ENCODE data around the gene C11orf54.

Gene C11orf54

GRCh38 chr11:93761910-93762309 is 20.4 kb downstream of the C11orf54 start:
- ChIA-PET CTCF (no interaction called here), POLR2A (interaction anchor here (0.5 kb wide), 1 partner anchor 19 kb away, joined by 3 read pairs; no protein-coding TSS in a partner anchor)
- DNase-seq (ENCODE audit: low read depth, low spot score): no peak
- no peak for TF ChIP-seq CTCF (IDR thresholded peaks at IDR 0.05; ENCODE audit: insufficient read depth, low read length, missing control alignments)
- H3K4me3 ChIP-seq (ENCODE audit: low read depth, low read length): no peak overlapping the region

GRCh38 chr11:93765551-93765950 is 24.1 kb downstream of the C11orf54 start:
- ChIA-PET POLR2A (interaction anchor here (0.6 kb wide), 1 partner anchor 24 kb away, joined by 3 read pairs; the partner anchor contains the start of genes C11orf54 and TAF1D), CTCF (interaction anchor here (1.5 kb wide), 1 partner anchor 18 kb away, joined by 3 read pairs; the partner anchor contains the start of gene MED17)
- no peak for DNase-seq (ENCODE audit: low read depth, low spot score)
- TF ChIP-seq CTCF (IDR thresholded peaks at IDR 0.05; ENCODE audit: insufficient read depth, low read length, missing control alignments): no peak
- no peak overlapping the region for H3K4me3 ChIP-seq (ENCODE audit: low read depth, low read length)

GRCh38 chr11:93766504-93766903 is 25.0 kb downstream of the C11orf54 start:
- POLR2A ChIA-PET: no interaction called here
- CTCF ChIA-PET: interaction anchor here (1.2 to 1.5 kb wide), 2 partner anchors 15 to 17 kb away, joined by 3 to 4 read pairs; partner anchors contain the start of gene MED17
- TF ChIP-seq CTCF (IDR thresholded peaks at IDR 0.05; ENCODE audit: insufficient read depth, low read length, missing control alignments): no peak
- H3K4me3 ChIP-seq (ENCODE audit: low read depth, low read length): no peak overlapping the region
- no peak for DNase-seq (ENCODE audit: low read depth, low spot score)

GRCh38 chr11:93767018-93767417 is 25.5 kb downstream of the C11orf54 start:
- no peak overlapping the region for H3K4me3 ChIP-seq (ENCODE audit: low read depth, low read length)
- TF ChIP-seq CTCF (IDR thresholded peaks at IDR 0.05; ENCODE audit: insufficient read depth, low read length, missing control alignments): no peak
- CTCF ChIA-PET: interaction anchor here (0.6 to 2.5 kb wide), 4 partner anchors 14 to 39 kb away, joined by 3 to 12 read pairs (median 4); partner anchors contain the start of gene MED17
- POLR2A ChIA-PET: no interaction called here
- DNase-seq (ENCODE audit: low read depth, low spot score): no peak

- POLR2A ChIA-PET: no interaction called here
These were observed 28.7 kb downstream of the C11orf54 start for GRCh38 chr11:93770160-93770559.

GRCh38 chr11:93772123-93772522 is 30.7 kb downstream of the C11orf54 start:
- H3K4me3 ChIP-seq (ENCODE audit: low read depth, low read length): no peak overlapping the region
- TF ChIP-seq CTCF (IDR thresholded peaks at IDR 0.05; ENCODE audit: insufficient read depth, low read length, missing control alignments): no peak
- CTCF ChIA-PET: interaction anchor here (0.7 to 1.3 kb wide), 2 partner anchors 10 to 12 kb away, joined by 3 to 5 read pairs; partner anchors contain the start of gene MED17
- POLR2A ChIA-PET: interaction anchor here (0.5 to 2.4 kb wide), 2 partner anchors 31 to 44 kb away, joined by 4 to 8 read pairs; partner anchors contain the start of genes C11orf54 and TAF1D
- DNase-seq (ENCODE audit: low read depth, low spot score): no peak

More at GRCh38 chr11:93770160-93770559, 28.7 kb downstream of the C11orf54 start:
- no peak for TF ChIP-seq CTCF (IDR thresholded peaks at IDR 0.05; ENCODE audit: insufficient read depth, low read length, missing control alignments)
- no peak overlapping the region for H3K4me3 ChIP-seq (ENCODE audit: low read depth, low read length)
- DNase-seq (ENCODE audit: low read depth, low spot score): no peak
- CTCF ChIA-PET: interaction anchor here (1.6 kb wide), 1 partner anchor 12 kb away, joined by 5 read pairs; no protein-coding TSS in a partner anchor

Data from AG04449 (cell line).